DLD1 (cell line): Measurements from ENCODE around the gene DEGS2.

Source experiments
- in situ Hi-C: cut with HindIII; loops from 2 replicates; pipeline ENCODE4 v1.10.0; 2017; ENCODE audit warnings: low sequenced_read_pairs

The DEGS2 gene

DNA sequence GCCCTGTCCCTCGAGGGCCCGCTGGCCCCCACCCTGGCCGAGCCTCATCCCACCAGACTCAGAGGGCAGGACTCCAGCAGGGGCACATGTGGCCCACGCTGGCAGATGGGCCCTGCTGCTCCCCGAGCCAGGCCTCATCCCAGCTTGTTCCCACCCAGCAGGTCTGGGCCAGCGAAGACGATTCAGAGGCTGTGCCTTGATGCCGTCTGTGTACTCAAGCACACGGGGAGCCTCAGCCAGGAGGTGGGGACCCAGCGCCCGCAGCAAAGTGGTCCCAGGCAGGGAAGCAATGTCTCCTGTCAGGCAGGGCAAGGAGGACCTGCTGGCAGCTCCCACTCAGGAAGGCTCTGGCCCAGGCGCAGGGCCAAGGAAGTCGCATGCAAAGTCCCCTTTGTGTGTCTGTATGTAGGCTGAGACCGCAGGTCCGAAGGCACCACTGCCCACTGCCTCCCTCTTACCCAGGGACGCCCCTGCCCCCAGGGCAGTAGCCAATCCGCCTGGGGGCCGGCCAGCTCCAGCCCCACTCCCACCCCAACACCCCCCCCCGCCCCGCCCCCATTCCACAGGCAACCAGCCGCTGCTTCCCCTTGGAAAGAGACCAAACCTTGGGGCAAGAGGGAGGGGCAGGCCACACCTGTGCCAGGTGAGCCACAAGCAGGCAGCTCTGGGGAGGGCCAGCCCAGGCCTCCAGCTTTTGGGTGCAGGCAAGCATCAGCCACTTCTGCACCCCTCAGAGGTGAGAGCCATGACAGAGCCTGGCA is 9.4 kb downstream of the DEGS2 start:
- in situ Hi-C loops: no loop called here

DNA sequence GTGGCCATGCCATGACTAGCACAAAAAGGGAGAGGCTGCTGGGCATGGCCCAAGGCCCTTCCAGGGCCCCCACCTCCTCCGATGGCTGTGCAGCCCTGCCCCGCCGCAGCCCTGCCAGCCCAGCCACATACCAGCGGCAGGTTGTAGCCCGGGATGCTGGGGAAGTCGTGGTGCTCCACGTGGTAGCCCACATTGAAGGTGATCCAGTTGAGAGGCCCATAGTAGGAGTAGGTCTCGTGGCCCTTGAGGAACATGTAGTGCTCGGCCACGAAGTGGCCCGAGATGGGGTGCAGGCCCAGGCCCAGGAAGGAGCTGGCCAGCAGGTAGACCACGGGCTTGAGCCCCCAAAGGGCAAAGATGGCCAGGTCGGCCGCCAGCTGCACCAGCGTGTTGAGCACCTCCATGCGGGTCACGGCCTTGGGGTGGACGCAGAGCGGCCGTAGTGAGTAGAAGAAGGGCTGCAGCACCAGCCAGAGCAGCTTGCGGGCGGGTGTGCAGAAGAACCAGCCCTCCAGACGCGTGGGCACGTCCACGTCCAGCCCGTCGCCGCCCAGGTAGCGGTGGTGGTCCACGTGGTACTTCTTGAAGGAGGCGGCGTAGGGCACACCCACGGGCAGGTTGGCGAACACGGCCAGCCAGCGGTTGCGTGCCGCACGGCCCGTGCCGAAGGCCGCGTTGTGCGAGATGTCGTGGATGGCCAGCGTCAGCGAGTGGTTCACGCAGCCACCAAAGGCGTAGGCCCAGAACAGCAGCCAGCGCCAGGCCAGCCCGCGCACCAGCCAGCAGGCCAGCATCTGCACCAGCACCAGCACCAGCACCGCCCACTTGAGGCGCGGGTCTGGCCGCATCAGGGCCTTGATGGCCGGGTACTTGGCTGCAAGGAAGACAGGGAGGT is 10.4 kb downstream of the DEGS2 start:
- in situ Hi-C loops: no loop called here

DNA sequence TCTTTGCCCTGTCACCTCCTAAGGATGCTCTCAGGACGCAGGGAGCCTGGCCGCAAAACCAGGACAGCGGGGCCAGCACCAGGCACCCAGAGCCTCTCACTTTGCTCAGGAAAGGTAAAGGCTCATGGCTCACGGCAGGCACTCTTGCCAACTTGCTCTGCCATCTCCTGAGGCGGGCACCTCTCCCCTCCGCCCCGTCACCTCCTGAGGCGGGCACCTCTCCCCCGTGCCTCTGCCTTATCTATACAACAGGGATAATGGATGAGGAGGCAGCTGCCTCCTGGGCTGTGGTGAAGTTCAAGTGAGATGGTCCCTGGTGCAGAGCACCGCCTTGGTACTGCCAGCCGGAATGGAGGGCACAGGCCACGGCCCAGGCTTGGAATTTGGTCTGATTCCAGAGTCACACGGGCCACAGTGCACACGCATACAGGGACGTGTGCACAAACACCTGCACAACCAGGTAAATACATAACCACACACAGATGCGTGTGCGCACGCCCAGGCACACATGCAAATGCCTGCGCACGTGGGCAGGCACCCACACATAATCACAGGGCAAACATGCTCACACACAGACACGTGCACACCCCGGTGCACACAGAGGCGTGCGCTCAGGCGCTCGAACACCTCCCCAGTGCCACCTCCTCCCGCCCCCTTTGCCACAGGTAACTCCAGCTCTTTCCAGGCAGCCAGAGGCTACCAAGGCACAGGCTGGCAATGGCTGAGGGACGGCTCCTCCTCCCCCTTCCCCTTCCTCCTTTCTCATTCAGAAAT is 11.6 kb downstream of the DEGS2 start:
- in situ Hi-C loops: no loop called here

DNA sequence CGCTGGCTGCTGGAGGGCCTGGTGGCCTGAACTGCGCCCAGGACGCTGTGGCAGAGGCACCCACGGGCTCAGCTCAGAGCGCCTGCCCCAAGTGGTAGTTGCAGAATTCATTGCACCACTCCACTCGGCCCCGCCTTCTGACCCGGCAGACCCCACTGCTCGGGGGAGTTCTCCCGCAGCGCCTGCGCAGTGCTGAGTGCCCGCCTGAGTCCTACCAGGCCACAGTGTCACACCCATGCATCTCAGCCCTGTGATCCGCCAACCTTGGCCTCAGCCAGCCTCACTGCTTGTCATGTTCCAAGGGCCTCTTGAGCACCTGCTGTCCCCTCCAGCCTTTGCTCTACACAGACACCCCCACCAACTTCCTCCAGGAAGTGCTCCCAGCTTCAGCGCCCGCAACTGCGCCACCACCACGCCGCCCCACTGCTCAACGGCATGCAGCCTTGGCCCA is 12.2 kb downstream of the DEGS2 start:
- in situ Hi-C loops: no loop called here

DNA sequence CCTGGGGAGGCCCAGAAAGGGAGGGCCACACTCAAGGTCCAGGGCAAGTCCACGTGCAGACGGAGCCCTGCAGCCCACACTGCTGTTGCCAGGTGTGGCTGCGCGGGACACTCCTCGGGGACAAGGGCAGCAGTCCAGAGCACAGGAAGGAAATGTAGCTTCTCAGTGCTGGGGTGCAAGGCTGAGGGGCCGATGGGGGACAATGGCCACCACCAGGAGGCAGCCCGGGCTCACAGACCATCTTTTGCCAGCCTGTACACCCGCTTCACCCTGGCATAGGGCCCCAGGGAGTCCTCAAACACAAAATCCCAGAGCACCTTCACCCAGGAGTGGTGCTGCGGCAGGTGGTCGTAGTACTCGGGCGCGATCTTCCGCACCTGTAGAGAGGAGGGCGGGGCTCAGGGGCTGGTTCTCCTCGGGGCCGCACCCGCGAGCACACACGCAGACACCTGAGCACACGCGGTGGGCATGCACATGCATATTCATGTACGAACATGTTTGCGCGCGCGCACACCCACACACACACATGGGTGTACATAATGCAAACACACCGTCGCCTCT is 12.8 kb downstream of the DEGS2 start:
- in situ Hi-C loops: no loop called here

DNA sequence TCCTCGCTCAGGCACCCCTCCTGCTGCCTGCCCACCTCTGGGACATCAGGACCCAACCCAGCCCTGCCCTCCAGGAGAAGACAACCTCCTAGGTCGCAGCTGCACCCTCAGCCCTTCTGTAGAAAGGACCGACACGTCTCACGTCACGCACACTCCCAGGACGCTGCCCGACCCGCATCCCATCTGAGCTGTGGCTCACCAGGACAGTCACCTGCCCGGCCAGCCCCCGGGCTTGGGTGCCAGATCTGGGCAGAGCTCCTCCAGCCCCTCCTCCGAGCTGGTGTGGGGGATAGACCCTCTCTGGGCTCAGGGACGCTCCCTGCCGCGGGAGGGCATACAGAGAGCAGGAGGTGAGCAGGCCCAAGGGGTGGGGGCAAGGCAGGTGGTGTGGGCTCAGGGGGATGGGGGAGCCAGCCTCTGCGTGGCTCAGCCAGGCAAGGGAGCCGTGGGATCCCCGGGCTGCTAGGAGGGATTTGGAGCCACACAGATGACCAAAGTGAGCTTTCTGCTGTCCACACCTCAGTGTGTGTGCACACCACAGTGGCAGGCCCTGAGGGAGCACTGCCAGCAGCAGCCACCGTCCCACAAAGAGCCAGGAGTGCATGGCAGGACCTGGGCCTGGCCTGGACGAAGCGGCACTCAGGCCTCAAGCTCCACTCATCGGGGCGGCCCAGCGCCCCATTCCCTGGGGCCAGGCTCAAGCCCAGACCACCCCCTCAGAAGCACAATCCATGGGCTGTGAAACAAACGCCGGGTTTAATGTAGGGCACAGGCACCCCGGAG is 13.6 kb downstream of the DEGS2 start:
- in situ Hi-C loops: no loop called here

DNA sequence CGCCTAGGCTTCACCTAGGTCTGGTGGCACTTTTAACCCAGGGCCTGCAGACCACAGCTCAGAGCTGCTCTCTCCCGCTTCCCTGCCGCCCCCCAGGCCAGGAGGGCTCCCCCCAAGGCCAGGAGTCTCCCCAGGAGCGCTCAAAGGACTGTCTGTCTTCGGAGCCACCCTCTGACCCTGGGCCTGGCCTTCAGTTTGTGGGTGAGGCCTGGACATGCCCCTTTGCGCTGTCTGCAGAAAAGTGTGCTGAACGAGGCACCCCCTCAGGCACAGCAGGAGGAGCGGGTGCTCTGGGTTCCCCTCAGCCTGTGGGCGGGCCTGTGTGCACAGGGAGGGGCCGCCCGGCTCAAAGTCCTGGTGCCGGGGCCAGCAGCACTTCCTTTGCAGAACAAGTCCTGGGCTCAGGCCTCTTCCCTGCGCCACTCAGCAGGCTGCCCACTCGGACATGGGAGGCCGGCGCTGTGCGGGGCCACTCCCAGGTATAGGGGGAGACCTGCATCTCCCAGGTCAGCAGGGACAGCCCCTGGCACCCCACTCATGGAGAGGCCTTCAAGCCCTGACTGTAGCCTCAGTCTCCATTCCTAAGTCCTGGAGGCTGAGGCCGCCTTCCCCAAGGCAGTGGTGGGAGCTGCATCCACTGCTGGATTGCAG is 14.3 kb downstream of the DEGS2 start:
- in situ Hi-C loops: no loop called here

DNA sequence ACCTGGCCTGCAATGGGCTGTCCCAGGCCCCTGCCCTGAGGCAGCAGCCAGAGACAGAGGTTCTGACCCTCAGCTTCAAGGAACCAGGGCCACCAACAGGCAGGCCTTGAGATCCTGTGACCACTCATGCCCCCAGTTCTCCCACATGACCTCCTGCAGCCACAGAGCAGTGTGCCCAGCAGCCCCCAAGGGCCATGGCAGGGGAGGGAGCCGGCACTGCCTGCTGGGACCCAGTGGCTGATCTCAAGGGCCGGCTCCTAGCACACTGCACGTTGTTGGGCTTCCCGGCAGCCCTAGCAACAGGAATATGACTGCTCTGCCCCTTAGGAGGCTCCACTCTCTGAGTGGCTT is 14.8 kb downstream of the DEGS2 start:
- in situ Hi-C loops: no loop called here

DNA sequence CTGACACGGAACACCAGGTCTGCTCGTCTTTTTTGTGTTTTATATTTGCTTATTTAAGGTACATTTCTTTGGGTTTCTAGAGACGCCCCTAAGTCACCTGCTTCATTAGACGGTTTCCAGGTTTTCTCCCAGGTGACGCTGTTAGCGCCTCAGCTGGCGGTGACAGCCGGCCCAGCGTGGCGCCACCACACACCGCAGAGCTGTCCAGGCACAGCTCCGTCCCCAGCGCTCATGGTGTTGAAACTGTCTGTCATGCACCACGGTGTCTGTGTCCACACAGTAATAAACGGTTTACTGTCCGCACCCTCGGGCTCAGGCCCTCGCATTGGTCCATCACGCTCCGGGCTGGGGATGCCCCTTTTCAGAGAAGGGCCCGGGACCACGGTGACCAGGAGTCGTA is 15.5 kb downstream of the DEGS2 start:
- in situ Hi-C loops: no loop called here

DNA sequence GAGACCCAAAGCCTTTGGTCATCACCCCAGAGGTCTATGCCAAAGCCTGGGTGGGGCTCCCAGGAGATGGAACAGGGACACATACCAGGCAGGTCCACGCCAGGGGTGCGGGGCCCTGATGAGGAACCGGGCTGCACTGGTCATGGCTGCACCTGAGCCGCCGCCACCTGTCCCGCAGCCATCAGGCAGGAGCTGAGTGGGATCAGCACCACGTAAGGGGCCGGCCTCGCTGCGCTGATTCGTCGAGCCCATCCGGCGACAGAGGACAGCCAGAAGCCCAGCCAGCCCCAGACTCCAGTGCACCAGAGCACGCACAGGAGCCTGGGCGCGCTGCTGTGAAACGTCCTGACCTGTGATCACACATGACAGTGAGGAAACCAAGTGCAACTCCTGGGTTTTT is 15.9 kb downstream of the DEGS2 start:
- in situ Hi-C loops: no loop called here

DNA sequence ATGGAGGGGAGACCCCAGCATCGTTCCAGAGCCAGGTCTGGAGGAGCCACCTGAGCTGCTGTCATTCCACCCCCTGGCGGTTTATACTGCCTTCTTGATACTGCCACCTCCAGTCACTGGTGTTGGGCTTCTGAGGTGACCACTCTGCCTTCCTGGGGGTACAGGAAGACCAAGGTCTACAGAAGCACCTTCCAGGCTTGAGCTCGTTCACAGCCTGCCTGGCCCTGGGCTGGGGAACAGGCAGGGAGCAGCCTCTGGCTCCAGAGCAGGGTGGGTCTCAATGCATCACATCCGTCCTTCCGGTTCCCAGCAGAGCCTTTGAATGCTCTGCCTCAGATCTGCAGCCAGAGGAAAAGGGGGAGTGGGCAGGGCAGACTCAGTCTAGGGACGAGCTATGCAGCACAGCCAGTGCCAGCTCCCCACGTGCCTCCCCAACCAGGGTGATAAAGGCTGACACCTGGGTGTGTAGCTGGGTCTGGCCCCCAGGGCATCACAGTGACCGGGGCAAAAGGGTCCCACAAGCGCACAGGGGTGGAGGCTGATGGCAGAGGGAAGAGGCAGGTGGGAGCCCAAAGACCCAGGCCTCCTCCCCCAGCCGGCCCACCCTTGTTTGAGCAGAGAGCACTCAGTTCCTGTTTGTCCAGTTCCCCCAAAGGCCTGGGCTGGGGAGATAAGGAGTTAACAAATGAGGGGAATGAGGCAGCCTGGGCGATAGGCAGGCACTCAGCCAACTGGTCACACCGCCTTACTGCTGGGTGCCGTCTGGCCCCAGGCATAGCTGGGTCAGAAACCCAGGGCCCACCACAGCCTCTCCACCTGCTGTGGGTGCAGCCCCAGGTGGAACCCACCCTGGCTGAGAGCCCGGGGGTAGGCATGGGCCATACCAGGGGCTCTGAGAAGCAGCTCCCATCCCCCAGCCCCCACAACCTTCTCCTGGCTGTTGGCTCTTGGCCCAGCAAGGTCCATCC is 17.1 kb downstream of the DEGS2 start:
- in situ Hi-C loops: no loop called here

DNA sequence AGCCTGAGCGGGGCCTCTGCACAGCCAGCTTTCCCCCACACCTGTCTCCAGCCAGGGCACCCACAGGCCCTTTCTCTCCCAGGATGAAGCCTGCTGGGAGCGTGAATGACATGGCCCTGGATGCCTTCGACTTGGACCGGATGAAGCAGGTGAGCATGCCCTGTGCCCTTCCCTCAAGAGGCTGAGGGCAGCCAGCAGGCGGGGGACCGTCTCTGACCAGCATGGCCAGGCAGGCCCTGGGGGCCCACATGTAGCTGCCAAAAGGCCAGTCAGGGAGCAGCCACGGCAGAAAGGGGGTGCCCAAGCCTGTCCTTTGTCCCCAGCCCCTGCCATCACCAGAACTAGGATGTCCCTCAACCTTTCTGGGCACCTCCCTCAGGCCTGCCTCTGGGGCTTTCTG is 18.3 kb downstream of the DEGS2 start:
- in situ Hi-C loops: no loop called here

DNA sequence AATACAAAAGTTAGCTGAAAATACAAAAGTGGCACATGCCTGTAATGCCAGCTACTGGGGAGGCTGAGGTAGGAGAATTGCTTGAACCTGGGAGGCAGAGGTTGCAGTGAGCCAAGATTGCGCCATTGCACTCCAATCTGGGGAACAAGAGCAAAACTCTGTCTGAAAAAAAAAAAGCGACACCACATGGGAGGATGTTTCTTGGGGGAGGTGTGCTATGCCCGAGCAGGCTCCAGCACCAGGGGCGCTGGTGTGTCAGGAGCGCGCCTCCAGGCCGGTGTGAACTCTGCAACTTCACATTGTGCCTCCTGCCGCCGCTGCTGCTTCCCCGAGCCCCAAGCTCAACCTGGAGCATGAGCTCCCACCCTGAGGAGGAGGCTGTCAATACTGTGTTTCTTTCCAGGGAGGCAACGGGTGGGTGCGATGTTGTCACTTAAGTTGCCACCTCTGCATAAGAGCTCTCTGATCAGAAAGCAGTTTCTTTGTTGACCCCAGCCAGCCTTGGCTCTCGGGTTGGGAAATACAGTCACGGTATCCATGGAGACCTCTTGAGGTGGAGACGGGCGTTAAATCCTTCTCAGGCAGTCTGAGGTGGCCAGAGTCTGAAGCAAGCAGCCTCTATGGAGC is 18.9 kb downstream of the DEGS2 start:
- in situ Hi-C loops: no loop called here

DNA sequence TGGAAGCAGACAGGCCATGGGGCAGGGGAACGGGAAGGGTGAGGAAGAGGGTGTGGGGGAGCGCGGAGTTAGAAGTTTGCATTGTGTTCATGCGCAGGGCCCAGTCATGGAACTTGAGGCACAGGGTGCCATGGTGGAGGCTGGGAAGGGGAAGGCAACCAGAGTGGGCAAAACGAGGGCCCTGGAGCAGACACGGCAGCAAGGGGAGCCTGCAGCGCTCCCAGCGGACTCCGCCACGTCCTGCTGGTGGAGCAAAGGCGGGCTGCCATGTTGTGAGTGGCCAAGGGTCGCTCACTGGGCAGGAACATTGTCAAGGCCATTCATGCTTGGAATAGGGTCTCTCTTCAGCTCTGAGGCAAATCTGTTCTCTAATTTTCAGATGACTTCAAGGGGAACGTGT is 20.5 kb downstream of the DEGS2 start:
- in situ Hi-C loops: no loop called here

DNA sequence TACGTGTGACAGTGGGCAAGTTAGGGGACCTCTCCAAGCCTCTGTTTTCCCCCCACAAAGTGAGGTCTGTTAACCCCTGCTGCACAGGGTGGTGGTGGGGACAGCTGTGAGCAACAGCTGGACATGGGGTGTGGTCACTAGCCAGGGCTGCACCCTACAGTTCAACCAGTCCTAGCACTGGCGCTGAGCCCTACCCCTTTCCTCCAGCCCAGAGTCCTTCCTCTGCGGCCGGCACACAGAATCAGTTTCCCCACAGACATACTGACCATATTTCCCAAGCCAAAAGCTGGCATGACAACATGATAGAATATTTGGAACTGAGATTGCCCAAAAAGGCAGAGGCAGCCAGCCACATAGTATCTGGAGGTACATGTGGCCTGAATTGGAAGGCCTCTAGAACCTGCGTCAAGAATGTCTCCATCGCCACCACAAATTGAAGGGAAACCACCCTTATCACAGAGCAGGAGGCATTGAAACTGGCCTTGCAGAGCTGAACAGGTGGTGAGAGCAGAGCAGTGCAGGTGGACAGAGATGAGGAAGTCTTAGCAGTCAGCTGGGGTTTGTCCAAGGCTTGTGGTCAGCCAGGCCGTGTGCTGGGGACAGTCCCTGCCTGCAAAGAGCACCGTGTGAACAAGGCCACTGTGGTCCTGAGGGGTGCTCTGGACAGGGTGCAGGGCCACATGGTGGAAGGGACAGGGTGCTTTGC is 21.2 kb downstream of the DEGS2 start:
- in situ Hi-C loops: no loop called here

DNA sequence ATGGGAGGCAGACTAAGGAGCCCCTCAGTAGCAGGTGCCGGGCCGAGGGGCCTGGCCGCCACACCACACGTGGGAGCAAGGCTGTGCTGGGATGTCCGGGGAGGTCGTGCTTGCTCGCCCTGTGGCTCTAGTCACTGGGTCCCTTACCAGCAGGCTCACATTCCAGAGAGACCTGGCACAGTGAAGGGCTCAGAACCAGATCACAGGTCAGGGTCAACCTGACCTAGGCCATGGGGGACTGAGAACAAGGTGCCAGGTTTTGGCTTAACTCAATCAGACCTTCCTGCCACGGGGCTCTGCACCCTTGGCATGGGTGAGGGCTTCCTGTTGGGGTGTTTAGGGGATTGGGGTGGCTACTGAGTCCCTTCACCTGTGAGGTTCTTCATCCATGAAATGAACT is 22.3 kb downstream of the DEGS2 start:
- in situ Hi-C loops: no loop called here

DNA sequence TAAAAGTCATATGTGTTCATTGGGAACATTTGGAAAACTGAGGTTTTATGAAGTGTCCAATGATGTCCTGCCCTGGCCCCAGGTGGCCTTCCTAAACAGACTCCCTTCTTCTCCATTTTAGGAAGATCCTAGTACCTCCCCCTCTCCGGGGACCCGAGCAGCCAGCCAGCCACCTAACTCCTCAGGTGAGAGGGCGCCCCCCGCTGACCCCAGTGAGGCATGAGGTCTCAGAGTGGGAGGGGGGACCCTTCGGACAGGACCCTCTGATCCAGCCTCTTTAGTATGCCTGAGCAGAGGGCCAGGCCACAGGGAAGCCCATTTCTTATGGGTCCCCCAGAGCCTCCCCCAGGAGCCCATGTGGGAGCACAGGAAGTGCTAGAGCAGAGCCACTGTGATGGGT is 23.7 kb downstream of the DEGS2 start:
- in situ Hi-C loops: no loop called here

DNA sequence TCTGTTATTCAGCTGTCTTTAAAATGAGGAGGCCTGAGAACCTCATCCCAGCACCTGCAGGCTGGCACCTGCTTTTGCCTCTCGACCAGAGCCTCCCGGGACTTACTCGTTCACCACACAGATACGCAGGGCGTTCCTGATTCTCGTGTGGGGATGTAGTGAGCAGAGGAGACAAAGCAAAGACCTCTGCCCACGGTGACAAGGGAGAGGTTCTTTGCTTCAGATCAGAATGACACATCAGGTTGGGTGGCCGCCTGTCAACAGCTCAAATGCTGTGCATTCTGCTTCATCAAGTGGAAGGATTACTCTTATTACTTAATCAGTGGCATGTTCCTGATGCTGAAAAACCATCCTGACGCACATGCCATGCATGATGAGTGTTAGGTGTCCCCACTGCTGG is 24.4 kb downstream of the DEGS2 start:
- in situ Hi-C loops: no loop called here
